ENCODE results near the gene ATG7. TPM values are rescaled to one million over a fixed set of nuclear protein-coding genes. Genes with fewer than 3 reads are reported as not detected.
"Not testable (repeated sequence)": the region's sequence is repeated elsewhere in the genome, so short reads cannot be mapped to it uniquely, and the experiment has no call there.

The ATG7 gene
- polyA plus RNA-seq, 4 donors: 7.8 to 16.3 (median 11.6) TPM

DNA sequence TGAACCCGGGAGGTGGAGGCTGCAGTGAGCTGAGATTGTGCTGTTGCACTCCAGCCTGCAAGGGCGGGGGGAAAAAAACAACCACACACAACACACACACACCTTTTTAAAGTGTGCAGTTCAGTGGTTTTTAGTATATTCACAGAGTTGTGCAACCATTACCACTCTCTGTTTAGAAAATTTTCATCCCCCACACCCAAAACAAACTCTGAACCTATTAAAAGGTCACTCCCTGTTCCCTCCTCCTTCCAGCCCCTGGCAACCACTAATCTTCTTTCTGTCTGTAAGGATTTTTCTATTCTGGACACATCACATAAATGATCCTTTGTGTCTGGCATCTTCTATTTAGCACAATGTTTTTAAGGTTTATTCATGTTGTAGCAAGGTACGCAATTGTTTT lies 159.1 kb downstream of the ATG7 start:
- no peak overlapping the region for H3K4me3 ChIP-seq (ENCODE audit: low read depth in 1 of 3, low read length in 3 of 3)
- no peak for FAIRE-seq
- no peak for DNase-seq
- H3K4me1 ChIP-seq (ENCODE audit: control insufficient read depth in 3 of 3, insufficient read depth in 2 of 3, low read depth in 1 of 3, low read length in 2 of 3): no peaks in the 10 kb centered on the region
- H3K27me3 ChIP-seq (ENCODE audit: control insufficient read depth in 3 of 3, insufficient read depth in 3 of 3, low read length in 3 of 3): no peaks in the 10 kb centered on the region
- H3K9me3 ChIP-seq (ENCODE audit: control insufficient read depth in 2 of 2, insufficient read depth in 1 of 2, low read depth in 1 of 2, low read length in 1 of 2): no peaks in the 10 kb centered on the region
- H3K36me3 ChIP-seq (ENCODE audit: control insufficient read depth in 3 of 3, insufficient read depth in 2 of 3, low read depth in 1 of 3, low read length in 3 of 3): peaks cover 0 to 5% (median 3%) of the 10 kb centered on the region in 3 donors
- no peak overlapping the region for H3K27ac ChIP-seq (ENCODE audit: low read depth in 1 of 3, low read length in 2 of 3)
- 97 to 100% (median 99%) methylated on average over 3 of the region's 3 CpGs for WGBS, 3 donors

DNA sequence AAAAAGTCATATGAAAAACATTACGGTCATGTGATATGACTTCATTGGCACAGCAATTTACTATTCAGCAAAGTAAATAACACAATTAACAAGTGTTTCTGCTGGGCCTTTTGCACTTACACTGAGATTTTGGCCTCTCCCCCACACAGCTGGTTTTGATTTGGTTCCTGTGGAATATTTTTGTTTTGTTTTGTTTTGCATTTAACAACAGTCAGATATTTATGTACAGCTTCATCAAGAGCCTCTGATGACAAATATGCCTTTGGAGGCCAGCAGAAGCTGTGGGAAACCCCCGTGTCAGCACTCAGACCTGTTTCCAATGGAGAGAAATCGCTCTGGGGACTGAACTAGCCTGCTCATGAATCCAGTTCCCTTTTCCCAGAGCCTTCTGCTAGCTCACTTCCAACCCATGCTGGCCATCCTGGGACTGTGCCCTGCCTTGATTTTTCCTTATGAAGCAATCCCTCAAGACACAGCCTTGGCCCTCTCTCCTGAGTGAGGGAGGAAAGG lies 161.9 kb downstream of the ATG7 start:
- Histone ChIP-seq H3K9me3 (ENCODE audit: control insufficient read depth in 2 of 2, insufficient read depth in 1 of 2, low read depth in 1 of 2, low read length in 1 of 2) (no peaks in the 10 kb centered on the region), H3K4me1 (ENCODE audit: control insufficient read depth in 3 of 3, insufficient read depth in 2 of 3, low read depth in 1 of 3, low read length in 2 of 3) (no peaks in the 10 kb centered on the region), H3K36me3 (ENCODE audit: control insufficient read depth in 3 of 3, insufficient read depth in 2 of 3, low read depth in 1 of 3, low read length in 3 of 3) (no peaks in the 10 kb centered on the region), H3K27me3 (ENCODE audit: control insufficient read depth in 3 of 3, insufficient read depth in 3 of 3, low read length in 3 of 3) (no peaks in the 10 kb centered on the region), H3K4me3 (ENCODE audit: low read depth in 1 of 3, low read length in 3 of 3) (no peak overlapping the region), H3K27ac (ENCODE audit: low read depth in 1 of 3, low read length in 2 of 3) (peak overlapping the region in 1 of 3 donors; percentile 30)
- WGBS, 3 donors: 53 to 75% (median 71%) methylated on average over 3 of the region's 3 CpGs
- FAIRE-seq (no peak), DNase-seq (peak in 1 of 2 donors; percentile 8)

DNA sequence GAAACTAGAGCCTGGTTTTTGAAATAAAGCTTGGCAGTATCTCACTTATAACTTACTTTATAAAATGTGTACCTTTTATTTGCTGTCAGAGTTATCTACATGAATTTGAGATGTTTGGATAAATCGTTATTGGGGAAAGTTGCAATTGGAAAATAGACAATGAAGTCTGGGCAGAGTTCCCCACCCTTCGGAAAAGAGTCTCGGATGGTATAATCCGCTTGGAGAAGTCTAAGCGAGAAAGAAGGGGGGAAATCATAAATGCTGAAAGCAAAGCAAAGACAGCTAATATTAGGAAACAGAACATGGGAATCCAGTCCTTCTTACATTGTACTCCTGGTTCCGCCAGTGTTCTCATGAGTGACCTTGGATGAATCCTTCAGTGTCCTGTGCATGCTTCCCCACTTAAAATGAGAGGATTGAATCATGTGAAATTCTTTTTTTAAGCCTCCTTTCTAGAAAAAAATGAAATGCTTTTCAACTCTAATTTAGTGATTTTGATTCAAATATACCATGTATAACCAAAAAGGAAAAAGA lies 162.4 kb downstream of the ATG7 start:
- Histone ChIP-seq H3K4me1 (ENCODE audit: control insufficient read depth in 3 of 3, insufficient read depth in 2 of 3, low read depth in 1 of 3, low read length in 2 of 3) (no peaks in the 10 kb centered on the region), H3K9me3 (ENCODE audit: control insufficient read depth in 2 of 2, insufficient read depth in 1 of 2, low read depth in 1 of 2, low read length in 1 of 2) (no peaks in the 10 kb centered on the region), H3K4me3 (ENCODE audit: low read depth in 1 of 3, low read length in 3 of 3) (no peak overlapping the region), H3K27me3 (ENCODE audit: control insufficient read depth in 3 of 3, insufficient read depth in 3 of 3, low read length in 3 of 3) (no peaks in the 10 kb centered on the region), H3K27ac (ENCODE audit: low read depth in 1 of 3, low read length in 2 of 3) (peak overlapping the region in 1 of 3 donors; percentile 30), H3K36me3 (ENCODE audit: control insufficient read depth in 3 of 3, insufficient read depth in 2 of 3, low read depth in 1 of 3, low read length in 3 of 3) (no peaks in the 10 kb centered on the region)
- no peak for DNase-seq
- WGBS, 3 donors: 67 to 92% (median 91%) methylated on average over 5 to 6 of the region's 6 CpGs
- FAIRE-seq: no peak

DNA sequence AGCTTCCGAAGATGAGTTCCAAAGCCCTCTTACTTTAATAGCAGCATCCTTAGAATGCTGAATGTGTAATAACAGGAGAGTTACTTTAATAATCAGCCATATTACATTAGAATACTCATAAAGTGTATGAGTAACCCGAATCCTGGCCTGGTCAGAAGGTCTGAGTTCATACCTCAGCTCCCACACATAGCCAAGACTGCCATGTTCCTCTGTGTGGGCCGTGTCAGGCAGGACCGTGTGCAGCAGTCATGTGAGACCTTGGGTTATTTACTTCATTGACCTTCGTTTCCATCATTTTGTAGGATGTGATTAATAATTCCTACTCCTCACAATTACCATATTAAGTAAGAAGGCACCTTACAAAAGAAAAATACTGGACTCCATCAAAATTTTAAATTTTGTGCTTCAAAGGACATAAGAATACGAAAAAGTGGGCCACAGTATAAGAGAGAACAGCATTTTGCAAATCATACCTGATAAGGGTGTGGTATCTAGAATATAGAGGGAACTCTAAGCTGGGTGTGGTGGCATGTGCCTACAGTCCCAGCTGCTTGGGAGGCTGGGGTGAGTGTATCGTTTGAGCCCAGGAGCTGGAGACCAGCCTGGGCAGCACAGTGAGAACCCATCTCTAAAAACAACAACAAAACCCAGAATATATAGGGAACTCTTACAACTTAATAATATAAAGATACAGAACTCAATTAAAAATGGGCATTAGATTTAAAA lies 163.4 kb downstream of the ATG7 start:
- Histone ChIP-seq H3K9me3 (ENCODE audit: control insufficient read depth in 2 of 2, insufficient read depth in 1 of 2, low read depth in 1 of 2, low read length in 1 of 2) (no peaks in the 10 kb centered on the region), H3K27me3 (ENCODE audit: control insufficient read depth in 3 of 3, insufficient read depth in 3 of 3, low read length in 3 of 3) (no peaks in the 10 kb centered on the region), H3K36me3 (ENCODE audit: control insufficient read depth in 3 of 3, insufficient read depth in 2 of 3, low read depth in 1 of 3, low read length in 3 of 3) (no peaks in the 10 kb centered on the region), H3K27ac (ENCODE audit: low read depth in 1 of 3, low read length in 2 of 3) (no peak overlapping the region), H3K4me1 (ENCODE audit: control insufficient read depth in 3 of 3, insufficient read depth in 2 of 3, low read depth in 1 of 3, low read length in 2 of 3) (no peaks in the 10 kb centered on the region), H3K4me3 (ENCODE audit: low read depth in 1 of 3, low read length in 3 of 3) (no peak overlapping the region)
- FAIRE-seq (no peak), DNase-seq (no peak)
- 90 to 95% (median 93%) methylated on average over 7 of the region's 7 CpGs for WGBS, 3 donors

DNA sequence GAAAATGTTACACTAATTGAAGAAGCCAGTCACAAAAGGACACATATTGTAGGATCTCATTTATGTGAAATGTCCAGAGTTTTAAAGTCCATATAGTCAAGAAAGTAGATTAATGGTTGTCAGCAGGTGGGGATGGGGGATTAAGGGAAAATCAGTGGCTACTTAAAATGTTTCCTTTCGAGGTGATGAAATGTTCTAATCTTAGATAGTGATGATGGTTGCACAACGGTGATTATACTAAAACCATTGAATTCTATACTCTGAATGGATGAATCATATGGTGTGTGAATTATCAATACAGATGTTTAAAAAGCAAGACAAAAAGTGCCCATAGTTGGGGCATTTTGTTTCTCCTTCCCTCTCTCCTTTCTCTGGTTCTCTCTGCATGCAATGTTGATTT lies 164.6 kb downstream of the ATG7 start:
- no peak for DNase-seq
- 90 to 91% (median 91%) methylated on average over 2 of the region's 2 CpGs for WGBS, 3 donors
- Histone ChIP-seq H3K27ac (ENCODE audit: low read depth in 1 of 3, low read length in 2 of 3) (no peak overlapping the region), H3K4me3 (ENCODE audit: low read depth in 1 of 3, low read length in 3 of 3) (no peak overlapping the region), H3K9me3 (ENCODE audit: control insufficient read depth in 2 of 2, insufficient read depth in 1 of 2, low read depth in 1 of 2, low read length in 1 of 2) (no peaks in the 10 kb centered on the region), H3K4me1 (ENCODE audit: control insufficient read depth in 3 of 3, insufficient read depth in 2 of 3, low read depth in 1 of 3, low read length in 2 of 3) (no peaks in the 10 kb centered on the region), H3K27me3 (ENCODE audit: control insufficient read depth in 3 of 3, insufficient read depth in 3 of 3, low read length in 3 of 3) (no peaks in the 10 kb centered on the region), H3K36me3 (ENCODE audit: control insufficient read depth in 3 of 3, insufficient read depth in 2 of 3, low read depth in 1 of 3, low read length in 3 of 3) (no peaks in the 10 kb centered on the region)
- FAIRE-seq: no peak

GRCh38 chr3:11437506-11437905 lies 165.3 kb downstream of the ATG7 start:
- DNase-seq: no peak
- Histone ChIP-seq H3K27ac (ENCODE audit: low read depth in 1 of 3, low read length in 2 of 3) (no peak overlapping the region), H3K4me3 (ENCODE audit: low read depth in 1 of 3, low read length in 3 of 3) (no peak overlapping the region), H3K4me1 (ENCODE audit: control insufficient read depth in 3 of 3, insufficient read depth in 2 of 3, low read depth in 1 of 3, low read length in 2 of 3) (no peaks in the 10 kb centered on the region), H3K36me3 (ENCODE audit: control insufficient read depth in 3 of 3, insufficient read depth in 2 of 3, low read depth in 1 of 3, low read length in 3 of 3) (no peaks in the 10 kb centered on the region), H3K9me3 (ENCODE audit: control insufficient read depth in 2 of 2, insufficient read depth in 1 of 2, low read depth in 1 of 2, low read length in 1 of 2) (no peaks in the 10 kb centered on the region), H3K27me3 (ENCODE audit: control insufficient read depth in 3 of 3, insufficient read depth in 3 of 3, low read length in 3 of 3) (no peaks in the 10 kb centered on the region)
- no peak for FAIRE-seq
- 95 to 98% (median 95%) methylated on average over 6 of the region's 6 CpGs for WGBS, 3 donors

DNA sequence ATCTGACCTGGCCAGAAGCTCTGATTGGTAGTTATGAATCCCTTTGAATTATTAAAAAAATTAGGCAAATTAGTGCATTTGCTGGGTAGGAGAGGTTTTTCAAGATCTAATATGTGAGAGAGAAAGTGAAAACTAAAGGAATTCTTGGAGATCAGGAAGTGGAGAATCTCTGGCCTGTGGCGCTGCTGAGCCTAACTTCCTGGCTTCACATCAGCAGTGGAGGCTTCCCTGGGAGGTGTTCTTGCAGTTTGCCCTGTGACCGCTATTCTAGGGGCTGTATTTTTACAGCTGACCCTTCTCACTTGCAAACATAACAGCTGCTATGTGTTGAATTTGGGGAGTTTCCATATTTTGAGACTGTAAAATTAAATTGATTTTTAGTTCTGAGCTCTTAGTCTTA lies 166.4 kb downstream of the ATG7 start:
- no peak overlapping the region for H3K4me3 ChIP-seq (ENCODE audit: low read depth in 1 of 3, low read length in 3 of 3)
- FAIRE-seq (no peak), DNase-seq (no peak)
- no peaks in the 10 kb centered on the region for H3K27me3 ChIP-seq (ENCODE audit: control insufficient read depth in 3 of 3, insufficient read depth in 3 of 3, low read length in 3 of 3)
- no peak overlapping the region for H3K27ac ChIP-seq (ENCODE audit: low read depth in 1 of 3, low read length in 2 of 3)
- H3K9me3 ChIP-seq (ENCODE audit: control insufficient read depth in 2 of 2, insufficient read depth in 1 of 2, low read depth in 1 of 2, low read length in 1 of 2): no peaks in the 10 kb centered on the region
- 58 to 79% (median 76%) methylated on average over 2 of the region's 2 CpGs for WGBS, 3 donors
- no peaks in the 10 kb centered on the region for H3K4me1 ChIP-seq (ENCODE audit: control insufficient read depth in 3 of 3, insufficient read depth in 2 of 3, low read depth in 1 of 3, low read length in 2 of 3)
- no peaks in the 10 kb centered on the region for H3K36me3 ChIP-seq (ENCODE audit: control insufficient read depth in 3 of 3, insufficient read depth in 2 of 3, low read depth in 1 of 3, low read length in 3 of 3)

- FAIRE-seq; H3K27ac ChIP-seq (ENCODE audit: low read depth in 1 of 3, low read length in 2 of 3); H3K36me3 ChIP-seq (ENCODE audit: control insufficient read depth in 3 of 3, insufficient read depth in 2 of 3, low read depth in 1 of 3, low read length in 3 of 3); H3K9me3 ChIP-seq (ENCODE audit: control insufficient read depth in 2 of 2, insufficient read depth in 1 of 2, low read depth in 1 of 2, low read length in 1 of 2); H3K27me3 ChIP-seq (ENCODE audit: control insufficient read depth in 3 of 3, insufficient read depth in 3 of 3, low read length in 3 of 3); DNase-seq; H3K4me3 ChIP-seq (ENCODE audit: low read depth in 1 of 3, low read length in 3 of 3); H3K4me1 ChIP-seq (ENCODE audit: control insufficient read depth in 3 of 3, insufficient read depth in 2 of 3, low read depth in 1 of 3, low read length in 2 of 3): not testable (repeated sequence)
- WGBS, 3 donors: 83 to 86% (median 86%) methylated on average over 6 to 7 of the region's 7 CpGs
Measured at GRCh38 chr3:11441346-11441745, 169.1 kb downstream of the ATG7 start.
